Amniotic epithelial cell (primary cell): Measurements from ENCODE around the gene CDKN2B-AS1.

ENCODE experiments used
- DNase-seq: peaks from one replicate; pipeline ENCODE4 v3.0.0-alpha.2; 2010; ENCODE audit warnings: low read depth

Gene CDKN2B-AS1

DNA sequence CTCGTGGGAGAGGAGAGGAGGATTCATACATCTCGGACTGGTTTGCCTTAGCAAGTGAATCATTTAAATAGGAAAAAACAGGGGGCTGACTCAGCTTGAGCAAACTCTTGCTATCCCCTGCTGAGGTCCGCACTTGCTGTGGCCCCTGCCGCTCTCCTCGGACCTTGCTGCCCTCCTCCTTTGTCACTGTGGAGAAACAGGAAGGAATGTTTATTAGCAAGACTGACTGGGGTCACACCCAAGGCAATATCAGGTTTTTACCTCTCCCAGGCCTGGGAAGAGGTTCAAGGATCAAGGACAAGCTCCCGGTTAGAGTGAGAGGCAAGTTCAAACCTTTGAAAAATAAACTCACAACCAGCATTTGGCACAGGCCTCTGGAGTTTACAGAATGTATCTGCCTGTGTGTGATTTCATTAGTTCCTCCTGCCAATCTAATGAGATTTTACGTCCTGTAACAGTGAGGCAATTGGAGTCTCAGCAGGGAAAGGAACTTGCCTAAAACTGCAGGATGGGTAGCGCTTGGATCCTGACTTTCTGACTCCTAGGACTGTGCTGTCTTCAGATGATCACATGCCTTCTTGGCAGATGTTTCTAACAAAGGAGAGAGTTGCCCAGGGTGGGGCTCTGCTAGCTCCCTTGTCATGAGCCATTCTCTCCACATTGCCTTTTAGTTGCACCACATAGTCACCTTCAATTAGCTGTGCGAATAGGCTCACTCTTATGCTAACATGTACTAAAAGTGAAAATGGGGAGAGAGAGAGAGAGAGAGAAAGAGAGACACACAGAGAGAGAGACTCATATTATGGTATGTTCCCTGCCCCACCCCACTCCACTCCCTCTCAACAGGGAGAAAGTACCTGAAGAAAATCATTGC lies 123.2 kb downstream of the CDKN2B-AS1 start:
- peak; percentile 80 for DNase-seq

GRCh38 chr9:22118810-22119521 lies 124.4 kb downstream of the CDKN2B-AS1 start:
- DNase-seq, result no peak

DNA sequence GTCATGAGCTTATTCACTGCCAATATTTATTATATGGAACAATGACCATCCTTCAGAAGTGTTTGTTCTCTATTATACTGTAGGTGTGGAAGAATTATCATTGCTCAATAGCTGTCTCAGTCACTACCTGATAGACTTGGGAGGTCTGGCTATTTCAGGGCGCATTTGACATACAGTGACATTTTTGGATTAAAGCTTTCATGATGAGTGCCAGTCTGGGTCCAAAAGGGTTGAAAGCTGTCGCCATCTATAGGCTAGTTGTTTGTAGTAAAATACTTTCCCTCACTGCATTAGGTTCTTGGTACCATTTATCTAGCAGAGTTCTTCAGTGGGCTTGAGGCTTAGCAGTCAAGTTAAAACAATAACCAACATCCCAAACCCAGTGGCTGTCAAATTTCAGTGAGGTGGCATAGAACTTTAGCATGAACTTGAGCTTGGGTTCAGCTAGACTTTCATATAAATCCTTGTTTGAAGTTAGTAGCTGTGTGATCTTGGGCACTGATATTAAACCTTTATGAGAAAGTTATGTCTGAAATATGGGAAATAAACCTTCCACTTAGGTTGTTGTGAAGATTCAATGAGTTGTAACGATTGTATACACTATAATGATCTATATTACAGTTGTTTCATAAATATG lies 125.0 kb downstream of the CDKN2B-AS1 start:
- peak; percentile 58 for DNase-seq

GRCh38 chr9:22120159-22120549 lies 125.6 kb downstream of the CDKN2B-AS1 start:
- no peak for DNase-seq

- no peak for DNase-seq
Observed at GRCh38 chr9:22120595-22120994, 126.0 kb downstream of the CDKN2B-AS1 start.

DNA sequence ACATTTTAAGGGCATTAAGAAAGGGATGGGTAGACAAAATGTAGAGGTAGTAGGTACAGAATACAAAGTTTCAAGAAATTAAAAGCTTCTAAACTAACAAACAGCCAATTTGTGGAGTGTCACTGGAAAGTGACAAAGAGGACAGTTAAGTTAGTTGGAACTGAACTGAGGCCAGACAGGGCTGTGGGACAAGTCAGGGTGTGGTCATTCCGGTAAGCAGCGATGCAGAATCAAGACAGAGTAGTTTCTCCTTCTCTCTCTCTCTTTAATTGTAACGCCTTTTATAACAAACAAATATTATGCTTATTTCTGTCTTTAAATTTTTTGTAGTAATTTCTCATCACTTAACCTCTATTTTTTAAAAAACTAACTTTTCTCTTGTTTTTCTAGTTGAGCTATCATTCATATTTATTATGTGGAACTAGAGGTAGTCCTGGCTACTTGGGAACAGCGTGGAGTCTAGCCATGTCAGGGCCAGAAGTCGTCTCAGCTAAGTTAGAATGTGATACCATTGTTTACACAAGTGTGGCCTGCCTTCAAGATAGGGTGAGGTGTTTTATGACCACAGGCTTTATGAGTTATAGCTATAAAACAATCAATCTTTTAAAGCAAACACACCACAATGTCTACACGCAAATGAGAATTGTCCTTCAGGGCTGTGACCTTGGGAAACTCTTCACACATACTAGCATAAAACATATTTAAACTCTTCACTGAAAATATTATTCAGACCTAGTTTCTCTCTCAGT lies 129.8 kb downstream of the CDKN2B-AS1 start:
- peak; percentile 65 for DNase-seq

GRCh38 chr9:22129133-22129532 lies 134.5 kb downstream of the CDKN2B-AS1 start:
- DNase-seq, result peak; percentile 60

GRCh38 chr9:22129633-22130032 lies 135.0 kb downstream of the CDKN2B-AS1 start:
- no peak for DNase-seq

- DNase-seq, result no peak
Observed at GRCh38 chr9:22131817-22132216, 137.2 kb downstream of the CDKN2B-AS1 start.

DNA sequence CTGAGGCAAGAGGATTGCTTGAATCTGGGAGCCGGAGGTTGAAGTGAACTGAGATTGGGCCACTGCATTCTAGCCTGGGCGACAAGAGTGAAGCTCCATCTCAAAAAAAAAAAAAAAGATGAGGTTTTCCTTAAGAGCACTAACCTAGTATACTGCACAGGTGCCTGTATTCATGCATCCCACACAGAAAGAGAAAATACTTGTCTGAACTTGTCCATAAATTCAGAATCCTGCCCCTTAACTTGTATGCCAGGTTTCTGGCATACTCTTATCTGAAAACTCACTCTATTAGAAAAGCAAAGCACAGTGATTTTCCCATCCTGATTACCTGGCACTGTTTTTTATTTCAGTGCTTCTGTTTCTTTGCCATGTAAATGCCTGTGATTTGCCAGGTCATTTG lies 139.8 kb downstream of the CDKN2B-AS1 start:
- DNase-seq, result no peak

DNA sequence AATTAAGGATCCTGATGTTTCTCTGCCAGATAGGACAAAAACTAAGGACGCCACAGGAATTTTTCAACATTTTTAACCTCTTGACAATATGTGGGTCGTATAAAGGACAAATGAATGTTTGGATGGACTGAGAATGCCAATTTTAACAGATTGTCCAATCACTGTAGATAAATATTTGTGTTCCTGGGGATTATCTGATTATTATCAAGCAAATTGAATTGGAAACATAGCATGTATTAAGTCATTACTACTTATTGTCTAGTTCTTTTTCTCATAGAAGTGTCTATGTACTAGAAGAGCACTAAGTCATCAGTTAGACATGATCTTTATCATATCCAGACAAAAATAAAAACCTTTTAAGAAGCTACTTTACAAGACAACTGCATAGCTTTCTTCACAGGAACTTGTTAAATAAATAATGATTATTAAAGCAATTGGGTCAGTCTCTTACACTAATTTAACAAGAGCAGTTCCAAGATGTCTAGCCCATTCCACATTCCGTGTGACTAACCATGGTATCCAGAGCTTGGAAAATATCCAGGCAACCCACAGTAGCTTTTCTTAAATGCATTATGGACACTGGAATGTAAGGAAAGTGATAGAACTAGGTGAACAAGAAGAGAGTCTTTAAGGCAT lies 142.0 kb downstream of the CDKN2B-AS1 start:
- DNase-seq, result peak; percentile 82

DNA sequence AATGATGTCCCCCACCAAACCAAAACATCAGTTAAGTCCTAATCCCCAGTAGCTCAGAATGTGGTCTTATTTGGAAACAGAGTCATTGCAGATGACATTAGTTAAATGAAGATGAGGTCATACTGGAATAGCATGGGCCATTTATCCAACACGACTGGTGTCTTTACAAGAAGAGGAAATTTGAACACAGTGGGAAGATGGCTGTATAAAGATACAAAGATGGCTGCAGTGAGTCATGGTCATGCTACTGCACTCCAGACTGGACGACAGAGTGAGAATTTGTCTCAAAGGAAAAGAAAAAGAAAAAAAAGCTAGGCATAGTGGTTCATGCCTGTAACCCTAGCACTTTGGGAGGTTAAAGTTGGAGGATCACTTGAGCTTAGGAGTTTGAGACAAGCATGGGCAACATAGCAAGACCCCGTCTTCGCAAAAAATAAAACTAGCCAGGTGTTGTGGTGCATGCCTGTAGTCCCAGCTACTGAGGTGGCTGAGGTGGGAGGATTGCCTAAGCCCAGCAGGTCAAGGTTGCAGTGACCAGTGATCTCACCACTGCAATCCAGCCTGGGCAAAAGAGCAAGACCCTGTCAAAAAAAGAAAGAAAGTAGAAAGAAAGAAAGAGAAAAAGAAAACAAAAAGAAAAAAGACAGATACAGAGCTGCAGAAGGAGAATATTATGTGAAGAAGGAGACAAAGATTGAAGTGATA lies 144.5 kb downstream of the CDKN2B-AS1 start:
- no peak for DNase-seq

DNA sequence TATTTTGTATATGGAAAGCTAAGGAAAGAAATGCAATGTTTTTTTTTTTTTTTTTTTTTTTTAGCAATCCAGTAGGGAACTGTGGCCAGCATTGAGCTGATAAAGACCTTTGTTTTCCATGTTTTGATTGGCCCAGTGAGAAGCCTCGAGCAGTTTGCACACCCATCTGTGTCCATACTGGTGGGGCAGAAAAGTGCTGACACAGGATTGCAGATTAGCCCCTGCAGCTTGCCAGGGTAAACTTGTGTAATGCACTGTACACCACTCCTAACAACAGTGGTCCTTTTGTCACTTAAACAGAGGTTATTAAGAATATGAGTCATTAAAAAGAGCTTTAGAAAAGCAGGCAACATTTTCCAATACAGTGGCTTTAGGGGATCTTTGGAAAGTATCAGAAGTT lies 147.3 kb downstream of the CDKN2B-AS1 start:
- DNase-seq, result no peak

- no peak for DNase-seq
Observed at GRCh38 chr9:22142671-22143070, 148.1 kb downstream of the CDKN2B-AS1 start.

- DNase-seq, result no peak
Observed at GRCh38 chr9:22143799-22144625, 149.4 kb downstream of the CDKN2B-AS1 start.

GRCh38 chr9:22146604-22147003 lies 152.0 kb downstream of the CDKN2B-AS1 start:
- DNase-seq, result no peak

DNA sequence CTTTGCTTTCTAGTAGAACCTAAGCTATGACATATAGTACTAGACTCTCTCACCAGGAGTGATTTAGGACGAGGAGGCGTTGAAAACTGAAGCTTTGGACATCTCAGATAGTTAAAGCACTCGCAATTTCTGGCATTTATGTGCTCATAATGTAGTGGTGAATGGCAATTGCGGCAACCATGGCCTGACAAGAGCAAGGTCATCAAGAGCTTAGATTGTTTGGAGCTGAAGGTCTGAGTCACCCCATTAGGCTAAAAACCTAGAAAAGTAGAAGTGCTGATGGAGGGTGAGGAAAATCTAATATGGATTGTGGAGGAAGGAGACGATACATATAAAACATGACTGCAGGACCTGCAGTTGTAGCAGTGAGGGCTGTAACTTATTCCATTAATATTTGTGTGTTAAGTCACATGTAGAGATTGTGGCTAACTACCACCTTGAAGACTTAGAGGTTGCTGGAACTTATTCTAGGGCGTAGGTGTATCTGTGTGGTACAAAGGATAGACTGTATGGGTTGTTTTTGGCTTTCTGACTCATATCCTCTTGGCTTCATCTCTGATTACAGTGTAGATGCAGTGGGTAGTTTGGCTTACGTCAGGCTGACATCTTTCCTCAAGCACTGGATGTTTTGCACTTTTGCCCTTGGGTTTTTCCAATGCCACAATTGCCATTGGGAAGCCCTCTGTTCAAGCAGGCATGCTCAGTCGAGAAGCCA lies 153.4 kb downstream of the CDKN2B-AS1 start:
- DNase-seq, result peak; percentile 96

DNA sequence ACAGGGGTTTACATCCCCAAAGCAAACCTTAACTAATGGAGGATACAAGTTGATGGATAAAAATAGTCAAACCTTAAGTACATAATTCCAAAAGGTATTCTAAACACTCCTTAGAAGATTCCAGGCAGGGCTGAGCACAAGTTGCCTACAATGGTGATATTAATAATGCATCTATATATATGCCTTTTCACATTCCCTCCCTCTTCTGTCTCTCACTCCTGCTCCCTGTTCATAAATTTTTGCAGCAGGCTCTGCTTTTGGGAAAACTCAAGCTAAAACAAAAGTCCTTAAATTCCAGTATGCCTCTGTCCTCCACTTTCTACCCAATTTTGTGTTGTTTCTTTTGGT lies 153.9 kb downstream of the CDKN2B-AS1 start:
- DNase-seq, result no peak

DNA sequence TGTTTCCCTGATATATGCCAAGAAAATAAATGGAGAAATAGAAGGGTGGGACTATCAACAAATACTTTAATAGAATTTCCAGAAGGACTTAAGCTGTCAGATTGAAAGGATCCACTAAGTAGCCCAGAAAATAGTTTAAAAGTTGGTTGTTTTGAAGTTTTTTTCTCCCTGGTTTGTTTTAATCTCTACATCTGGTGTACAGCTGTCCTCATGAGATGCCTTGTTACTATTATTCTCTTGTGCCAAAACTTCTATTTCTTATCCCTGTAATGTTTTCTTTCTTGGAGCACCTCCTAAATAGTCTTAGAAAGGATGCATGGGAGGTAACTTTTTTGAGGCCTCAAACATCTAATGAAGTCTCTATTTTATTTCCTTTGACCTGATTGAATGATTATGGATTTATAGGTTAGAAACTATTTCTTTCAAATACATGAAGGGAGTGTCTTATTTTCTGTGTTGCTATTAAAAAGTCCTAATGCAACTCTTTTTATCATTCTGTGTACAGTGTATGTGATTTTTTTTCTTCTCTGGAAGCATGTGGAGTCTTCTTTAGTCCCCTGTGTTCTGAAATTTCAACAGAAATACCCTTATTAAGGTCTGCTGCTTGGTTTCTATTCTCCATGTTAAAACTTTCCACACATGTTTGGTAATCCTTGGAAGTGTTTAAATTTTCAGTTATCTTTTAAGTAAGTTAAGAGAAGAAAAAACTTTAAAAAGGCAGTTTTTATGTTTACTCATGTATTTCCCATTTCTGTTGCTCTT lies 154.5 kb downstream of the CDKN2B-AS1 start:
- DNase-seq, result no peak
